ENCODE results near the gene MCC.

DNA sequence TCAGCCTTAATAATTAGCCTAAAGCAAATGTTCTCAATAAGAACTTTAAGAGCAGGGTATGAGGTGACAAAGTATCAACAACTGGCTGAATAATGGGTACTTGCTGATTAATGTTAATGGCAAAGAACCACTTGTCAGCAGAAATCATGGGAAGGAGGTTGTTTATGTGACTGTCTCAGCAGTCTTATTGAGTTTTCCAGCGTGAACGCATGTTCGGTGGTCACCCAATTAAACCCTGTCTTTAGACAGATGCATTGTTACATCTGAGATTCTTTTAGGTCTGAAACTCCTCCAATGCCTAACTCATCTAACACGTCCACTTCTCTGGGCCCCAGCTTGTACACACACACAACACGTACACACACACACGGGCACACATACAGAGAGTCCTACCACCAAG lies 35.3 kb downstream of the MCC start:
- TF ChIP-seq, protein P1, sequence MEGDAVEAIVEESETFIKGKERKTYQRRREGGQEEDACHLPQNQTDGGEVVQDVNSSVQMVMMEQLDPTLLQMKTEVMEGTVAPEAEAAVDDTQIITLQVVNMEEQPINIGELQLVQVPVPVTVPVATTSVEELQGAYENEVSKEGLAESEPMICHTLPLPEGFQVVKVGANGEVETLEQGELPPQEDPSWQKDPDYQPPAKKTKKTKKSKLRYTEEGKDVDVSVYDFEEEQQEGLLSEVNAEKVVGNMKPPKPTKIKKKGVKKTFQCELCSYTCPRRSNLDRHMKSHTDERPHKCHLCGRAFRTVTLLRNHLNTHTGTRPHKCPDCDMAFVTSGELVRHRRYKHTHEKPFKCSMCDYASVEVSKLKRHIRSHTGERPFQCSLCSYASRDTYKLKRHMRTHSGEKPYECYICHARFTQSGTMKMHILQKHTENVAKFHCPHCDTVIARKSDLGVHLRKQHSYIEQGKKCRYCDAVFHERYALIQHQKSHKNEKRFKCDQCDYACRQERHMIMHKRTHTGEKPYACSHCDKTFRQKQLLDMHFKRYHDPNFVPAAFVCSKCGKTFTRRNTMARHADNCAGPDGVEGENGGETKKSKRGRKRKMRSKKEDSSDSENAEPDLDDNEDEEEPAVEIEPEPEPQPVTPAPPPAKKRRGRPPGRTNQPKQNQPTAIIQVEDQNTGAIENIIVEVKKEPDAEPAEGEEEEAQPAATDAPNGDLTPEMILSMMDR (IDR thresholded peaks at IDR 0.05; ENCODE audit: poor library complexity), result no peak
- no peak for TF ChIP-seq EZH2phosphoT487 (IDR thresholded peaks at IDR 0.05; ENCODE audit: low read depth, severe bottlenecking, unreplicated experiment)

All from hepatocyte (in vitro differentiated cells).